K562 (cell line): Measurements from ENCODE around the gene SPHK2. TPM values are rescaled to one million over a fixed set of nuclear protein-coding genes. Genes with fewer than 3 reads are reported as not detected.

Experiments used
- ARID2 ChIP-seq: fragments of 450-650 bp; IDR thresholded peaks from 2 replicates; pipeline ENCODE4 v1.6.1; 2017; ENCODE audit warnings: antibody characterized with exemption, mild to moderate bottlenecking
- ATF2 ChIP-seq: sonication (generic); formaldehyde crosslinking; IDR thresholded peaks from 2 replicates; pipeline ENCODE4 v1.8.1; 2022; ENCODE audit warnings: missing genetic modification reagents
- GTF2B ChIP-seq: IDR thresholded peaks from 2 replicates; pipeline ENCODE4 v1.6.1; 2011; ENCODE audit not compliant: insufficient read length; ENCODE audit errors: extremely low read depth
- MAFF ChIP-seq: IDR thresholded peaks from 2 replicates; pipeline ENCODE4 v1.6.1; 2012; ENCODE audit warnings: low read length, improper control_type of control experiment
- NR2C1 ChIP-seq, 2 experiments: fragments of 450-650 bp; IDR thresholded peaks; 2 replicates each; pipeline ENCODE4 v1.6.1; 2017; ENCODE audit warnings: mild to moderate bottlenecking in 2 of 2, antibody characterized with exemption in 1 of 2, inconsistent platforms in 1 of 2, missing compliant biosample characterization in 1 of 2, missing genetic modification characterization in 1 of 2
- PRDM10 ChIP-seq: fragments of 450-650 bp; IDR thresholded peaks from 2 replicates; pipeline ENCODE4 v1.6.1; 2018; ENCODE audit not compliant: partially characterized antibody
- RNF219 ChIP-seq: fragments of 250-450 bp; sonication (Bioruptor Pico); IDR thresholded peaks from 2 replicates; pipeline ENCODE4 v1.5.0; 2022; ENCODE audit warnings: mild to moderate bottlenecking
- SMARCA5 ChIP-seq: fragments of 450-650 bp; IDR thresholded peaks from 2 replicates; pipeline ENCODE4 v1.6.1; 2016
- SNIP1 ChIP-seq: fragments of 450-650 bp; IDR thresholded peaks from 2 replicates; pipeline ENCODE4 v1.7.1; 2017; ENCODE audit warnings: low read depth, mild to moderate bottlenecking
- TBL1XR1 ChIP-seq, 2 experiments: IDR thresholded peaks; 2 replicates each; pipeline ENCODE4 v1.6.1; 2012; ENCODE audit warnings: improper control_type of control experiment in 2 of 2, low read length in 2 of 2, mild to moderate bottlenecking in 1 of 2
- XRCC3 ChIP-seq: fragments of 450-650 bp; IDR thresholded peaks from 2 replicates; pipeline ENCODE4 v1.6.1; 2017; ENCODE audit warnings: mild to moderate bottlenecking, moderate library complexity
- ZNF277 ChIP-seq: fragments of 250-450 bp; sonication (Bioruptor Pico); IDR thresholded peaks from 2 replicates; pipeline ENCODE4 v1.8.0; 2022; ENCODE audit warnings: inconsistent platforms, mild to moderate bottlenecking, moderate library complexity, borderline replicate concordance
- ZNF384 ChIP-seq: IDR thresholded peaks from 2 replicates; pipeline ENCODE4 v1.6.1; 2012; ENCODE audit warnings: low read depth, low read length, improper control_type of control experiment
- ZNF395 ChIP-seq: fragments of 200-800 bp; sonication (Bioruptor generic); IDR thresholded peaks from 2 replicates; pipeline ENCODE4 v1.6.1; 2017; ENCODE audit warnings: missing genetic modification characterization, missing compliant biosample characterization
- polyA plus RNA-seq, 8 experiments: library from polyadenylated mRNA; depleted of rRNA in 4 of 8; stranded (reverse) in 5 of 8; unstranded in 3 of 8; fragments of >200 nt; fragmentation: Nextera tagmentation in 2 of 8; fragmentation: Illumina TruSeq in 1 of 8; extraction: Ambion mirVana in 2 of 8; extraction: Trizol in 1 of 8; gene quantifications; 2 replicates each; pipeline versions ENCODE4 v1.2.1 to v1.2.3, GENCODE V29; 2011 to 2014; ENCODE audit warnings: inconsistent platforms in 1 of 8, missing spikeins in 1 of 8
- total RNA-seq, 7 experiments: library from RNA; depleted of rRNA in 6 of 7; stranded (reverse); fragments of >200 nt in 6 of 7; fragmentation: Illumina TruSeq in 2 of 7; extraction: Trizol in 2 of 7; gene quantifications; 2 replicates each; pipeline versions ENCODE4 v1.2.1 to v1.2.3, GENCODE V29; 2011 to 2021; ENCODE audit warnings: low replicate concordance in 1 of 7

SPHK2 gene
- total and polyA plus RNA-seq, 9 of the 15 experiments (the other 6 are each of a cell fraction or from before 2014, with no cell fraction given) = 0.10 to 15.2 (median 2.9) TPM

GRCh38 chr19:48637948-48638830 is 18.9 kb downstream of the SPHK2 start (continued):
- TF ChIP-seq ATF2 (no peak), SNIP1 (0 out of 2 replicates have a peak, but pooled peaks have one; percentile 5), SMARCA5 (peak; percentile 81), ARID2 (no peak), MAFF (peak; percentile 72), ZNF277 (CRISPR knock-in tag) (no peak), NR2C1 (IDR thresholded peaks at IDR 0.05) (peak; percentile 93), NR2C1 (tag; IDR thresholded peaks at IDR 0.05) (peak; percentile 87), ZNF395 (peak; percentile 81), XRCC3 (no peak), TBL1XR1 (IDR thresholded peaks at IDR 0.05; ENCODE audit: low read length in 2 of 2) (peak in 1 of 2 experiments; percentile 7; a peak in 1 of 4 replicates), PRDM10 (peak; percentile 99), RNF219 (CRISPR knock-in tag) (no peak), GTF2B (no peak), ZNF384 (0 out of 2 replicates have a peak, but pooled peaks have one; percentile 24)
